Measurements from ENCODE around the gene SMCO1.

GRCh38 chr3:196546537-196546936 is 31.4 kb upstream of the SMCO1 start:
- TF ChIP-seq ZC3H10 (CRISPR knock-in tag; IDR thresholded peaks at IDR 0.05) (no peak), PATZ1 (CRISPR knock-in tag; IDR thresholded peaks at IDR 0.05; ENCODE audit: borderline replicate concordance) (no peak), ISL1 (CRISPR knock-in tag; IDR thresholded peaks at IDR 0.05) (no peak), TOX (CRISPR knock-in tag; IDR thresholded peaks at IDR 0.05; ENCODE audit: borderline replicate concordance) (no peak)

Data from SK-N-SH treated with all-trans-retinoic acid at 6 μM for 48 hours (cell line).